Erythroblast (primary cell): Measurements from ENCODE around the gene CDK2.

Experiments used
- GATA1 ChIP-seq: IDR thresholded peaks from 2 replicates; pipeline ENCODE4 v1.6.1; 2011; ENCODE audit warnings: low read depth, mild to moderate bottlenecking, control low read depth, low read length, moderate library complexity
- POLR2A ChIP-seq: IDR thresholded peaks from 2 replicates; pipeline ENCODE4 v1.6.1; 2011; ENCODE audit warnings: mild to moderate bottlenecking, low read length

DNA sequence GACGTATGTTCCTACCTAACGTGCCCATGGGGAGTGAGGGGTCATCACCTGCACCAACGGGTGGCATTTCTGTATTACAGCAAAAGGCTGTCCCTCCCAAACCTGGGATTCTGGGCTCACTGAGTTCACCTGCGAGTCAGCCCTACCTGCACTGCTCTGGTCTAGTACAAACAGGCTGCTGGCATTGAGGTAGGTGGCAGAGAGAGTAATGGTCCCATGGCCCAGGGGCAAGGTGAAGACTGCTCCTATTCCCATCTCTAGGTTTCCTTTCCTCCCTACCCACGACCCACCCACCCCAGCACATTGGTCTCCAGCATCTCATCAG lies 30.9 kb downstream of the CDK2 start:
- TF ChIP-seq POLR2A = no peak
- no peak for TF ChIP-seq GATA1
